Renal cortical epithelial cell (primary cell): ENCODE measurements around the gene ANAPC2. TPM values are rescaled to one million over a fixed set of nuclear protein-coding genes. Genes with fewer than 3 reads are reported as not detected.

Experiments used
- DNase-seq: peaks from one replicate; pipeline ENCODE4 v3.0.0-alpha.2; 2011; ENCODE audit warnings: low read depth
- total RNA-seq: library from RNA; depleted of rRNA; stranded (reverse); fragments of >200 nt; gene quantifications from 2 replicates; pipeline ENCODE4 v1.2.3, GENCODE V29; 2014

Gene ANAPC2
- total RNA-seq, 1 donor from 2014 or later = 28.9 TPM

- no peak for DNase-seq
Observed at GRCh38 chr9:137128158-137128861, 60.0 kb downstream of the ANAPC2 start.

GRCh38 chr9:137127301-137128157 lies 60.8 kb downstream of the ANAPC2 start:
- no peak for DNase-seq

GRCh38 chr9:137126786-137127185 lies 61.6 kb downstream of the ANAPC2 start:
- DNase-seq = no peak

Other genes with a start within 250 kb of the ANAPC2 start
- gene FBXW5, start 243.8 kb downstream of the ANAPC2 start, total RNA-seq = 195 and 249 TPM in 2 replicates
- gene C8G, start 243.3 kb downstream of the ANAPC2 start, total RNA-seq = 0.10 and 1.7 TPM in 2 replicates
- gene LCN12, start 236.3 kb downstream of the ANAPC2 start, total RNA-seq = 0.40 TPM in 1 of 2 replicates, not detected in the other
- 0.45 TPM in 1 of 2 replicates, not detected in the other for gene PTGDS, start 211.1 kb downstream of the ANAPC2 start, total RNA-seq
- gene LCNL1, start 205.6 kb downstream of the ANAPC2 start, total RNA-seq = not detected in 2 replicates
- gene PAXX, start 196.1 kb downstream of the ANAPC2 start, total RNA-seq = 13.6 and 26.9 TPM in 2 replicates
- 0.85 and 1.9 TPM in 2 replicates for gene CLIC3, start 192.0 kb downstream of the ANAPC2 start, total RNA-seq
- 7.5 and 53.0 TPM in 2 replicates for gene ABCA2, start 160.3 kb downstream of the ANAPC2 start, total RNA-seq
- gene FUT7, start 156.5 kb downstream of the ANAPC2 start, total RNA-seq = not detected in 2 replicates
- 7.1 and 21.6 TPM in 2 replicates for gene NPDC1, start 142.4 kb downstream of the ANAPC2 start, total RNA-seq
- gene ENTPD2, start 134.5 kb downstream of the ANAPC2 start, total RNA-seq = 0.17 and 0.35 TPM in 2 replicates
- 0.99 and 12.0 TPM in 2 replicates for gene SAPCD2, start 118.0 kb downstream of the ANAPC2 start, total RNA-seq
- 6.4 and 7.1 TPM in 2 replicates for gene UAP1L1, start 111.0 kb downstream of the ANAPC2 start, total RNA-seq
- 67.6 and 71.4 TPM in 2 replicates for gene MAN1B1, start 101.6 kb downstream of the ANAPC2 start, total RNA-seq
- gene DPP7, start 73.8 kb downstream of the ANAPC2 start, total RNA-seq = 42.3 and 70.2 TPM in 2 replicates
- 0.30 TPM in 1 of 2 replicates, not detected in the other for gene GRIN1, start 49.4 kb downstream of the ANAPC2 start, total RNA-seq
- not detected in 2 replicates for gene LRRC26, start 18.5 kb downstream of the ANAPC2 start, total RNA-seq
- gene TMEM210, start 16.5 kb downstream of the ANAPC2 start, total RNA-seq = not detected in 2 replicates
- 45.5 and 76.2 TPM in 2 replicates for gene SSNA1, start 116 bp upstream of the ANAPC2 start, total RNA-seq
- gene TPRN, start 12.2 kb upstream of the ANAPC2 start, total RNA-seq = 4.5 and 10.6 TPM in 2 replicates
- gene TMEM203, start 17.1 kb upstream of the ANAPC2 start, total RNA-seq = 30.2 and 42.8 TPM in 2 replicates
- 2.3 and 6.2 TPM in 2 replicates for gene NDOR1, start 17.1 kb upstream of the ANAPC2 start, total RNA-seq
- 1.2 TPM in 1 of 2 replicates, not detected in the other for gene RNF208, start 33.7 kb upstream of the ANAPC2 start, total RNA-seq
- 0.20 and 0.87 TPM in 2 replicates for gene CYSRT1, start 36.6 kb upstream of the ANAPC2 start, total RNA-seq
- gene RNF224, start 38.9 kb upstream of the ANAPC2 start, total RNA-seq = 0.15 and 0.52 TPM in 2 replicates
- gene SLC34A3, start 42.3 kb upstream of the ANAPC2 start, total RNA-seq = not detected in 2 replicates
- 153 and 288 TPM in 2 replicates for gene TUBB4B, start 52.7 kb upstream of the ANAPC2 start, total RNA-seq
- not detected in 2 replicates for gene STPG3, start 62.7 kb upstream of the ANAPC2 start, total RNA-seq
- gene NELFB, start 66.8 kb upstream of the ANAPC2 start, total RNA-seq = 55.4 and 62.2 TPM in 2 replicates
- gene TOR4A, start 89.2 kb upstream of the ANAPC2 start, total RNA-seq = 36.3 and 42.1 TPM in 2 replicates
- gene NRARP, start 113.7 kb upstream of the ANAPC2 start, total RNA-seq = 0.55 and 1.0 TPM in 2 replicates
- gene EXD3, start 234.6 kb upstream of the ANAPC2 start, total RNA-seq = 11.6 and 12.2 TPM in 2 replicates
- 2.1 and 2.8 TPM in 2 replicates for gene NOXA1, start 234.8 kb upstream of the ANAPC2 start, total RNA-seq